Prostate gland (tissue), 2 donors: ENCODE measurements around the gene MEIOB. TPM values are rescaled to one million over a fixed set of nuclear protein-coding genes. Genes with fewer than 3 reads are reported as not detected.

Experiments used
- DNase-seq: peaks from one replicate; pipeline ENCODE4 v3.0.0-alpha.2; 2019; ENCODE audit warnings: low spot score
- H3K27ac ChIP-seq, 2 donors: fragments of 200-600 bp; sonication (generic); 2 replicates each; pipeline ENCODE4 v1.5.1; 2017 to 2019
- H3K27me3 ChIP-seq: fragments of 200-600 bp; sonication (generic); replicated peaks from 2 replicates; pipeline ENCODE4 v1.5.1; 2019; ENCODE audit not compliant: insufficient read depth
- H3K36me3 ChIP-seq, 2 donors: fragments of 200-600 bp; sonication (generic); 1 replicate in 1 of 2; 2 replicates in 1 of 2; pipeline versions ENCODE4 v1.5.1 to v1.8.1; 2017 to 2019
- H3K4me1 ChIP-seq: fragments of 200-600 bp; sonication (generic); replicated peaks from 2 replicates; pipeline ENCODE4 v1.5.1; 2019
- H3K4me3 ChIP-seq, 2 donors: fragments of 200-600 bp; sonication (generic); 2 replicates each; pipeline ENCODE4 v1.5.1; 2017 to 2019
- H3K9me3 ChIP-seq: fragments of 200-600 bp; sonication (generic); 2 replicates; pipeline ENCODE4 v1.5.1; 2017
- POLR2A ChIP-seq: fragments of 450-650 bp; IDR thresholded peaks from one replicate; pipeline ENCODE4 v1.6.1; 2016; ENCODE audit warnings: antibody characterized with exemption, mild to moderate bottlenecking
- POLR2AphosphoS5 ChIP-seq: sonication (generic); formaldehyde crosslinking; IDR thresholded peaks from one replicate; pipeline ENCODE4 v1.6.1; 2017; ENCODE audit warnings: antibody characterized with exemption
- WGBS: methylation state at CpG from one replicate; pipeline ENCODE4 v1.1.5; 2018; 5-methylcytosine and 5-hydroxymethylcytosine counted together
- intact Hi-C: fragments of 100-400 bp; cut with DNase I; formaldehyde crosslinking; loops from one replicate; pipeline ENCODE4 v1.14.2; 2022
- total RNA-seq, 2 donors: library from RNA; depleted of rRNA; stranded (reverse); fragments of >200 nt; gene quantifications; one replicate each; pipeline ENCODE4 v1.1.0, GENCODE V29; 2016
- TF ChIP-seq, protein P1 (sequence below), 4 experiments: fragments of 200-600 bp in 2 of 4; fragments of 450-650 bp in 2 of 4; sonication (generic) in 2 of 4; IDR thresholded peaks; 1 replicate in 3 of 4; 2 replicates in 1 of 4; pipeline ENCODE4 v1.5.1; 2016 to 2019; ENCODE audit warnings: antibody characterized with exemption in 4 of 4, mild to moderate bottlenecking in 2 of 4, moderate library complexity in 2 of 4

The MEIOB gene
- total RNA-seq, 2 donors from 2014 or later, result 14.4 TPM; not detected in 1

DNA sequence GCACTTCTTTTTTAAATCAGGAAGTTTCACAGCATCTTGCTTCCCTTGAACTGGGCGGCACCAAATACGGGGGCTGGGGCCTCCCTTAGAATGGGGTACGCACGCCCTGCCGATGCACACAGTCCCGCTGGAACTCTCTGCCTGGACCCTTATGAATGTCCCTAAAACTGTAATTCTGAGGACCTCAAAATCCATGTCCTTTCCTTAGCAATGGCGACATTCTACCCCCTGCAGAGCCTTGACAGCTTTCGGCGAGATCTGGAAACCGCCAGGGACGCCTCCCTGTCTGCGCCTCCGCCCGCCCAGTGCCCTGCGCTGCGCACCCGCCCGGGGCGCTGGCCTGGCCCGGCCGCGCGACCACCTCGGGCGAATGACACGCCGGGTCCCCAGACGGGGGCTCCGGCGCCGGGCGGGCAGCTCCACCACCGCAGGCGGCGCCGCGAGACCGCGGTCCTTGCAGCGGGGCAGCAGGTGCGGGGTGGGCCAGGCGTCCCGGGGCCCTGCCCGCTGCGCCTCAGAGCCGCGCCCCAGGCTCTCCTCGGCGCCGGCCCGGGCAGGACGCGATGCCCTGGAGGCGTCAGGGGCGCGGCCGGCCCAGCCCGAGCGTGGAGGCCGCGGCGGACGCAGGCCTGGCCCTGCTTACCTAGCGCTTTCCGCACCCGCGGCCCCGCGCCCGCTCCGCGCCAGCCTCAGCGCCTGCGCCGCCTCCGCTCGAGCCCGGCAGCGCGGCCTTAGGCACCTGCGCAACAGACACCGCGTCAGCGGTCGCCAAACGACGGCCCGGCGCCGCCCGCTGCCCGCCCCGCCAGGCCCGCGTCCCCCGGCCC lies 45.9 kb downstream of the MEIOB start:
- under 1% methylated on average over 63 of the region's 96 CpGs for WGBS

DNA sequence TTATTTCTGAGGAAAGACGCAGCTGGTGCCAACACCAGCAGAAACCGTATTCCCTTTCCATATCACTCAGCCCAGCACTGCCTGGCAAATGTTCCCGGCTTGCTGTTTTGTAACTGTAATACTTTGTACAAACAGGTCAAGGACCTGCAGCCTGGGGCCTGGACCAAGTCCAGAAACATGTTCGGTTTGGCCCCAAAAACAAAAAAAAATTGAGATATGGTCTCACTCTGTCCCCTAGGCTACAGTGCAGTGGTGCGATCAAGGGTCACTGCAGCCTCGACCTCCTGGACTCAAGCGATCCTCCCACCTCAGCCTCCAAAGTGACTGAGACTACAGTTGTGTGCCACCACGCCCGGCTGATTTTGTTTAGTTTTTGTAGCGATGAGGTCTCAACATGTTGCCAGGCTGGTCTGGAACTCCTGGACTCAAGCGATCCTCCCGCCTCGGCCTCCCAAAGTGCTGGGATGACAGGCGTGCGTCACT lies 46.5 kb downstream of the MEIOB start:
- peak overlapping the region; percentile 36 to 86 for H3K27ac ChIP-seq
- peaks cover 0 to 5% of the 10 kb centered on the region in 2 donors for H3K36me3 ChIP-seq
- no peak for DNase-seq
- no peaks in the 10 kb centered on the region for H3K4me1 ChIP-seq
- intact Hi-C loops, result no loop called here
- no peaks in the 10 kb centered on the region for H3K27me3 ChIP-seq
- H3K9me3 ChIP-seq, result no peaks in the 10 kb centered on the region
- WGBS, result 68% methylated on average over 15 of the region's 15 CpGs
- no peak for TF ChIP-seq POLR2AphosphoS5
- TF ChIP-seq POLR2A, result no peak
- TF ChIP-seq, protein P1, sequence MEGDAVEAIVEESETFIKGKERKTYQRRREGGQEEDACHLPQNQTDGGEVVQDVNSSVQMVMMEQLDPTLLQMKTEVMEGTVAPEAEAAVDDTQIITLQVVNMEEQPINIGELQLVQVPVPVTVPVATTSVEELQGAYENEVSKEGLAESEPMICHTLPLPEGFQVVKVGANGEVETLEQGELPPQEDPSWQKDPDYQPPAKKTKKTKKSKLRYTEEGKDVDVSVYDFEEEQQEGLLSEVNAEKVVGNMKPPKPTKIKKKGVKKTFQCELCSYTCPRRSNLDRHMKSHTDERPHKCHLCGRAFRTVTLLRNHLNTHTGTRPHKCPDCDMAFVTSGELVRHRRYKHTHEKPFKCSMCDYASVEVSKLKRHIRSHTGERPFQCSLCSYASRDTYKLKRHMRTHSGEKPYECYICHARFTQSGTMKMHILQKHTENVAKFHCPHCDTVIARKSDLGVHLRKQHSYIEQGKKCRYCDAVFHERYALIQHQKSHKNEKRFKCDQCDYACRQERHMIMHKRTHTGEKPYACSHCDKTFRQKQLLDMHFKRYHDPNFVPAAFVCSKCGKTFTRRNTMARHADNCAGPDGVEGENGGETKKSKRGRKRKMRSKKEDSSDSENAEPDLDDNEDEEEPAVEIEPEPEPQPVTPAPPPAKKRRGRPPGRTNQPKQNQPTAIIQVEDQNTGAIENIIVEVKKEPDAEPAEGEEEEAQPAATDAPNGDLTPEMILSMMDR (IDR thresholded peaks at IDR 0.05), result no peak
- H3K4me3 ChIP-seq, result peak overlapping the region; percentile 60 to 90

More for the DNA sequence above, 45.9 kb downstream of the MEIOB start:
- intact Hi-C loops, result no loop called here
- DNase-seq, result no peak
- no peaks in the 10 kb centered on the region for H3K27me3 ChIP-seq
- H3K36me3 ChIP-seq, result peaks cover 0 to 5% of the 10 kb centered on the region in 2 donors
- no peaks in the 10 kb centered on the region for H3K9me3 ChIP-seq
- TF ChIP-seq POLR2A, result no peak
- TF ChIP-seq, protein P1 (IDR thresholded peaks at IDR 0.05), result peak in 1 of 4 experiments; percentile 26
- TF ChIP-seq POLR2AphosphoS5, result no peak
- H3K4me1 ChIP-seq, result no peaks in the 10 kb centered on the region
- H3K27ac ChIP-seq, result peak overlapping the region; percentile 36 to 86
- peak overlapping the region; percentile 60 to 90 for H3K4me3 ChIP-seq

GRCh38 chr16:1823821-1824220 lies 48.1 kb downstream of the MEIOB start:
- intact Hi-C loops, result no loop called here
- Histone ChIP-seq H3K36me3 (peaks cover 3 to 5% of the 10 kb centered on the region in 2 donors), H3K4me3 (no peak overlapping the region), H3K4me1 (no peaks in the 10 kb centered on the region), H3K27me3 (no peaks in the 10 kb centered on the region), H3K27ac (no peak overlapping the region), H3K9me3 (no peaks in the 10 kb centered on the region)
- no peak for DNase-seq
- 68% methylated on average over 9 of the region's 9 CpGs for WGBS
- TF ChIP-seq POLR2AphosphoS5 (no peak), POLR2A (no peak)
- TF ChIP-seq, protein P1 (IDR thresholded peaks at IDR 0.05), result no peak

GRCh38 chr16:1822801-1823200 lies 49.2 kb downstream of the MEIOB start:
- 90% methylated on average over 16 of the region's 16 CpGs for WGBS
- TF ChIP-seq POLR2AphosphoS5 (no peak), POLR2A (no peak)
- TF ChIP-seq, protein P1 (IDR thresholded peaks at IDR 0.05), result no peak
- no peaks in the 10 kb centered on the region for H3K4me1 ChIP-seq
- DNase-seq, result no peak
- H3K27ac ChIP-seq, result no peak overlapping the region
- H3K9me3 ChIP-seq, result no peaks in the 10 kb centered on the region
- no peak overlapping the region for H3K4me3 ChIP-seq
- intact Hi-C loops, result no loop called here
- peaks cover 3 to 5% of the 10 kb centered on the region in 2 donors for H3K36me3 ChIP-seq
- H3K27me3 ChIP-seq, result no peaks in the 10 kb centered on the region
